ENCODE data around the gene KAZN. TPM values are rescaled to one million over a fixed set of nuclear protein-coding genes. Genes with fewer than 3 reads are reported as not detected.

KAZN gene
- total RNA-seq, 2 donors from 2014 or later = 3.4 to 12.2 TPM

GRCh38 chr1:14836426-14837140, 238.1 kb downstream of the KAZN start:
- ATAC-seq (no peak), DNase-seq (no peak)
- no peaks in the 10 kb centered on the region for H3K27me3 ChIP-seq
- no peak overlapping the region for H3K27ac ChIP-seq
- H3K36me3 ChIP-seq (replicated peaks in 1 of 2; ENCODE audit: insufficient read depth in 1 of 2, low read depth in 2 of 2) = no peaks in the 10 kb centered on the region
- intact Hi-C loops (cut with DNase I) = loop anchor here (10.0 kb wide), 1 partner anchor 188 kb away; no protein-coding TSS in a partner anchor
- peaks cover 0 to 1% (median 0%) of the 10 kb centered on the region in 3 donors for H3K9me3 ChIP-seq
- TF ChIP-seq POLR2A (IDR thresholded peaks at IDR 0.05) = no peak
- TF ChIP-seq CTCF (IDR thresholded peaks at IDR 0.05) = no peak
- no peak overlapping the region for H3K4me3 ChIP-seq
- WGBS, 2 donors = 86% methylated on average over 10 of the region's 10 CpGs
- H3K4me1 ChIP-seq = no peaks in the 10 kb centered on the region

GRCh38 chr1:14840374-14840773, 241.9 kb downstream of the KAZN start:
- no peak for TF ChIP-seq CTCF (IDR thresholded peaks at IDR 0.05)
- TF ChIP-seq POLR2A (IDR thresholded peaks at IDR 0.05) = no peak
- intact Hi-C loops (cut with DNase I) = no loop called here
- H3K4me1 ChIP-seq = no peaks in the 10 kb centered on the region
- no peak overlapping the region for H3K27ac ChIP-seq
- WGBS, 2 donors = 83 to 92% methylated on average over 7 of the region's 7 CpGs
- H3K9me3 ChIP-seq = peaks cover 0 to 4% (median 0%) of the 10 kb centered on the region in 3 donors
- H3K4me3 ChIP-seq = no peak overlapping the region
- H3K36me3 ChIP-seq (replicated peaks in 1 of 2; ENCODE audit: insufficient read depth in 1 of 2, low read depth in 2 of 2) = no peaks in the 10 kb centered on the region
- H3K27me3 ChIP-seq = no peaks in the 10 kb centered on the region
- DNase-seq (no peak), ATAC-seq (no peak)

- H3K9me3 ChIP-seq = peaks cover 0 to 4% (median 0%) of the 10 kb centered on the region in 3 donors
- 74 to 92% methylated on average over 2 of the region's 2 CpGs for WGBS, 2 donors
- no peak overlapping the region for H3K27ac ChIP-seq
- TF ChIP-seq POLR2A (IDR thresholded peaks at IDR 0.05) (no peak), CTCF (IDR thresholded peaks at IDR 0.05) (no peak)
- ATAC-seq (no peak), DNase-seq (no peak)
- H3K4me1 ChIP-seq = no peaks in the 10 kb centered on the region
- no peaks in the 10 kb centered on the region for H3K27me3 ChIP-seq
- no peaks in the 10 kb centered on the region for H3K36me3 ChIP-seq (replicated peaks in 1 of 2; ENCODE audit: insufficient read depth in 1 of 2, low read depth in 2 of 2)
- H3K4me3 ChIP-seq = no peak overlapping the region
- intact Hi-C loops (cut with DNase I) = no loop called here
Measured at GRCh38 chr1:14841456-14841855, 243.0 kb downstream of the KAZN start.

GRCh38 chr1:14841951-14842350, 243.5 kb downstream of the KAZN start:
- no peak overlapping the region for H3K4me3 ChIP-seq
- peaks cover 0 to 4% (median 0%) of the 10 kb centered on the region in 3 donors for H3K9me3 ChIP-seq
- DNase-seq (no peak), ATAC-seq (no peak)
- H3K36me3 ChIP-seq (replicated peaks in 1 of 2; ENCODE audit: insufficient read depth in 1 of 2, low read depth in 2 of 2) = no peaks in the 10 kb centered on the region
- no peaks in the 10 kb centered on the region for H3K4me1 ChIP-seq
- H3K27me3 ChIP-seq = no peaks in the 10 kb centered on the region
- intact Hi-C loops (cut with DNase I) = no loop called here
- no peak for TF ChIP-seq POLR2A (IDR thresholded peaks at IDR 0.05)
- no peak for TF ChIP-seq CTCF (IDR thresholded peaks at IDR 0.05)
- H3K27ac ChIP-seq = no peak overlapping the region

- intact Hi-C loops (cut with DNase I) = no loop called here
Measured at GRCh38 chr1:14842361-14842760, 243.9 kb downstream of the KAZN start.

More at GRCh38 chr1:14842361-14842760, 243.9 kb downstream of the KAZN start:
- TF ChIP-seq POLR2A (IDR thresholded peaks at IDR 0.05) = no peak
- no peak for TF ChIP-seq CTCF (IDR thresholded peaks at IDR 0.05)
- H3K4me1 ChIP-seq = no peaks in the 10 kb centered on the region
- H3K27me3 ChIP-seq = no peaks in the 10 kb centered on the region
- no peak overlapping the region for H3K27ac ChIP-seq
- DNase-seq (no peak), ATAC-seq (no peak)
- H3K36me3 ChIP-seq (replicated peaks in 1 of 2; ENCODE audit: insufficient read depth in 1 of 2, low read depth in 2 of 2) = no peaks in the 10 kb centered on the region
- 80 to 87% methylated on average over 4 of the region's 4 CpGs for WGBS, 2 donors
- H3K4me3 ChIP-seq = no peak overlapping the region
- peaks cover 0 to 4% (median 0%) of the 10 kb centered on the region in 3 donors for H3K9me3 ChIP-seq

Data from body of pancreas (tissue), 4 donors.